NCI-H1436 treated with DMSO at 0.1 percent for 48 hours (cell line): ENCODE data around the gene SBF1.
"Not testable (repeated sequence)": the region's sequence is repeated elsewhere in the genome, so short reads cannot be mapped to it uniquely, and the experiment has no call there.

Experiments used
- DNase-seq: peaks from one replicate; lab custom pipeline; 2025; lab: John Stamatoyannopoulos, UW

SBF1 gene, protein sequence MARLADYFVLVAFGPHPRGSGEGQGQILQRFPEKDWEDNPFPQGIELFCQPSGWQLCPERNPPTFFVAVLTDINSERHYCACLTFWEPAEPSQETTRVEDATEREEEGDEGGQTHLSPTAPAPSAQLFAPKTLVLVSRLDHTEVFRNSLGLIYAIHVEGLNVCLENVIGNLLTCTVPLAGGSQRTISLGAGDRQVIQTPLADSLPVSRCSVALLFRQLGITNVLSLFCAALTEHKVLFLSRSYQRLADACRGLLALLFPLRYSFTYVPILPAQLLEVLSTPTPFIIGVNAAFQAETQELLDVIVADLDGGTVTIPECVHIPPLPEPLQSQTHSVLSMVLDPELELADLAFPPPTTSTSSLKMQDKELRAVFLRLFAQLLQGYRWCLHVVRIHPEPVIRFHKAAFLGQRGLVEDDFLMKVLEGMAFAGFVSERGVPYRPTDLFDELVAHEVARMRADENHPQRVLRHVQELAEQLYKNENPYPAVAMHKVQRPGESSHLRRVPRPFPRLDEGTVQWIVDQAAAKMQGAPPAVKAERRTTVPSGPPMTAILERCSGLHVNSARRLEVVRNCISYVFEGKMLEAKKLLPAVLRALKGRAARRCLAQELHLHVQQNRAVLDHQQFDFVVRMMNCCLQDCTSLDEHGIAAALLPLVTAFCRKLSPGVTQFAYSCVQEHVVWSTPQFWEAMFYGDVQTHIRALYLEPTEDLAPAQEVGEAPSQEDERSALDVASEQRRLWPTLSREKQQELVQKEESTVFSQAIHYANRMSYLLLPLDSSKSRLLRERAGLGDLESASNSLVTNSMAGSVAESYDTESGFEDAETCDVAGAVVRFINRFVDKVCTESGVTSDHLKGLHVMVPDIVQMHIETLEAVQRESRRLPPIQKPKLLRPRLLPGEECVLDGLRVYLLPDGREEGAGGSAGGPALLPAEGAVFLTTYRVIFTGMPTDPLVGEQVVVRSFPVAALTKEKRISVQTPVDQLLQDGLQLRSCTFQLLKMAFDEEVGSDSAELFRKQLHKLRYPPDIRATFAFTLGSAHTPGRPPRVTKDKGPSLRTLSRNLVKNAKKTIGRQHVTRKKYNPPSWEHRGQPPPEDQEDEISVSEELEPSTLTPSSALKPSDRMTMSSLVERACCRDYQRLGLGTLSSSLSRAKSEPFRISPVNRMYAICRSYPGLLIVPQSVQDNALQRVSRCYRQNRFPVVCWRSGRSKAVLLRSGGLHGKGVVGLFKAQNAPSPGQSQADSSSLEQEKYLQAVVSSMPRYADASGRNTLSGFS (N-terminal part only)

DNA sequence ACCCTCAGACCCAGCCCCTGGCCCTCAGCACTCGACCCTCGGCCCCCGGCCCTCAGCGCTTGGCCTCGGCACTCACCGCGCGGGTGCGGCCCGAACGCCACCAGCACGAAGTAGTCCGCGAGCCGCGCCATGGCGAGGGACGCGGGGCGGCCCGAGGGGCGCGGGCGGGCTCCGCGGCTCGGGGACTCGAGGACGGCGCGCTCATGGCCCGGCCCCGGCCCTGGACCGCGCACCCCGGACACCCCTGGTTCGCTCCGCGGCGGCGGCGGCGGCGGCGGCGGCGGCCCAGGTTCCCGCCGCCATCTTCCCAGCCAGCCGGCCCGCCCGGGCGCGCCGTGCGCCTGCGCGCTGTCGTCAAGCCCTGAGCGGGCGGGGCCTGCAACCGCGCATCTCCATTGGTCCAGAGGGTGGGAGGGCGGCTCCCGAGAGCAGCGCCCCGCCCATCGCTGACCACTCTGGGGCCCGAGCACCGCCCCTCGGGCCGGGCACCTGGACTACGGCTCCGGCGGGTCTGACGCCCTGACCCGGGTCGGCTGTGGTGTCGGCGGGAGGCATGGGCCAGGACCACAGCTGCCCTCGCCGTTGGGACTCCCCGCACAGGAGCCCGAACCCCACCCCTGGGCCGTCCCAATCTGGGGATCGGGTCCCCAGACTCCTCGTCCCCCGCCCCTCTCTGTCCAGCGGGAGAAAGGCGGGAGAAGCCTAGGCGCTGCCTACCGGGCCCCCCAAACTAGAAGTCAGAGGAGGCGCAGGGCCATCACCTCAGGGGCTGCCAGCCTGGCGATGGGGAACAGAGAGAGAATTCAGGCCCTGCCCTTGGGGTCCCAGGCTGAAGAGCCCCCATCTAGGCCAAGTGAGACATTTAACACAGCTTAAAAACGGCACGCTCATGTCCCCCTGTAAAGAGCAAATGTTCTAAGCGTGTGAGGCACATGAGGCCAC lies at the start of gene SBF1:
SBF1 (minus strand) TSS at position 326 of the 942 bp plus-strand sequence; CDS start at position 131, 195 bp downstream.
- DNase-seq = no peak

DNA sequence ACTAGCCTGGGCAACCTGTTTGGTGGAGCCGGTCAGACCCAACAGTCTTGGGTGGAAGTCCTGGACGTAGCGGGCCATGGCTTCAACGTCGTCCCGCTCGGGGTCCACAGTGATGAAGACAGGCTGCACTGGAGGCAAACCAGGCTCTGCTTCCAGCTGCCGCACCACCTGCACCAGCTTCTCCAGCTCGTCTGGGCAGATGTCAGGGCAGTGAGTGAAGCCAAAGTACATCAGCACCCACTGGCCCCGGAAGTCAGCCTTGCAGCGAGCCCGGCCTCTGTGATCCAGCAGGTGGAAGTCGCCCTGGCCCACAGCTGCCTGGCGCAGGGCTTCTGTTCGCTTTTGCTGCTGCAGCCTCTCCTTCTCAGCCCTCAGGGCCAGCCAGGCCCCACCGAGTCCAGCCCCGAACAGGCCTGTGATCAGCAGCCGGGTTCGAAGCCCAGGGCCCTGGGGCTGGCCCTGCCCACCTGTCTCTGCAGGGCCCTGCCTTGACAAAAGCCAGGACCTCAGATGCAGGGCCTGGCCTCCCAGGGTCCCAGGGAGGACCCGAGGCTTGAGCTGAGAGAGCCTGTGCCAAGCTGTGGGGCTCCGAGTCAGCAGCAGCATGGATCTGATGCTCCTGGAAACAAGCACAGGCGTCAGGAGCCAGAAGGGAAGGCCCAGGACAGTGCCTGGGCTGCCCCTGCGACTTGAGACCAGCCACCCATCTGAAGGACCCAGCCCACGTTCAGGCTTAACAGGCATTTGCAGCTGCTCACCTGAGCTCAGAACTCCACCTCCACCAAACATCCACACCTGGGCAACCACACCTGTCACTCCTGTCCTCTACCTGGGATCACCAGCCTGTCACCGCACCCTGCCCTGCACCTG lies 49.2 kb upstream of the SBF1 start:
- DNase-seq = no peak

DNA sequence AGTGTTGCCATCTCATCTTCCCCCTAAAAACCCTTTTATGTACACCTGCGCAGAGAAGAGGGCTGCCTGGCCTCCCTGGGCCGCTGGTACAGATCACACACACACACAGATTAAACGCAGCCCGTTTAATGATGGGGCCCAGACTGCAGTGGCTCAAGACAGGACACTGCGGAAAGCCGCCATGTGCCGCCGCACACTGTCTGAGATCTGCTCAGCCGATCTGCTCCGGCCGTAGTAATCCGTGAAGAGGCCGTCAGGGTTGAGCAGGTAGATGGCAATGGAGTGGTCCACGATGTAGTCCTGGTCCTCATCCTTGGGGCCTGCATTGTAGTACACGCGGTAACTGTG lies 48.6 kb upstream of the SBF1 start:
- DNase-seq = no peak

DNA sequence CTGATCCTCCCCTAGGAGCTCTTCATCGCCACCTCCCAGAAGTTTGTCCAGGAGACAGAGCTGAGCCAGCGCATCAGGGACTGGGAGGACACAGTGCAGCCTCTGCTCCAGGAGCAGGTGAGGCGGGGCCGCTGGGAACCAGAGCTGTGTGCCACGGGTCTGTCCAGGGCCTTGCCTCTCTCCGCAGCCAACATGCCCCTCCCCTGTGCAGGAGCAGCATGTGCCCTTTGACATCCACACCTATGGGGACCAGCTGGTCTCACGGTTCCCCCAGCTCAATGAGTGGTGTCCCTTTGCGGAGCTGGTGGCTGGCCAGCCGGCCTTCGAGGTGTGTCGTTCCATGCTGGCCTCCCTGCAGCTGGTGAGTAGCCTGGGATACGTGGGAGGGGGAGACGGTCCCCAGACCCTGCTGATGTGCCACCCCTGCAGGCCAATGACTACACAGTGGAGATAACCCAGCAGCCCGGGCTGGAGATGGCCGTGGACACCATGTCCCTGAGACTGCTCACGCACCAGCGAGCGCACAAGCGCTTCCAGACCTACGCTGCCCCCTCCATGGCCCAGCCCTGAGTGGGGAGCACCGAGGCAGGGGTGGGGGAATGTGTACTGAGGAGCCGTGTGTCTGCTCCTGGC lies 48.1 kb upstream of the SBF1 start:
- no peak for DNase-seq

DNA sequence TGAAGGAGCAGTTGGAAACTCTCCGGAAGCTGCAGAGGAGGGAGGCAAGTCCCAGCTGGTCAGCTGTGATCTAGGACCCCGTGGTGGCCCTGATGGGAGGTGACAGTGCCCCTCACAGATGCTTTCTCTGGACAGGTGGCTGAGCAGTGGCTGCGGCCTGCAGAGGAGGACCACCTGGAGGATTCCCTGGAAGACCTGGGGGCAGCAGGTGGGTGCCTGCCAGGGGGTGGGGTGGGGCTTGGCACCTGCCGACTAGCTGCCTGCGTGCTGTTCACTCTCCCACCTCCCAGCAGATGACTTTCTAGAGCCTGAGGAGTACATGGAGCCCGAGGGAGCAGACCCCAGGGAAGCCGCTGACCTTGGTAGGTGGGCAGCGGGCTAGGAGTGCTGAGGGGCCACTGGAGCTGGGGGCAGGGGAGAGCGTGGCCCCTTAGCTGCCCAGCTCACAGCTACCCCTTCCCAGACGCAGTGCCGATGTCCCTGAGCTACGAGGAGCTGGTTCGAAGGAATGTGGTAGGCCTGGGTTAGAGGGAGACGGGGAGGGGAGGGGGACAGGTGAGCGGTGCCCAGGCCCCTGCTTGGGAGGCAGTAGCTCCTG lies 47.5 kb upstream of the SBF1 start:
- no peak for DNase-seq

DNA sequence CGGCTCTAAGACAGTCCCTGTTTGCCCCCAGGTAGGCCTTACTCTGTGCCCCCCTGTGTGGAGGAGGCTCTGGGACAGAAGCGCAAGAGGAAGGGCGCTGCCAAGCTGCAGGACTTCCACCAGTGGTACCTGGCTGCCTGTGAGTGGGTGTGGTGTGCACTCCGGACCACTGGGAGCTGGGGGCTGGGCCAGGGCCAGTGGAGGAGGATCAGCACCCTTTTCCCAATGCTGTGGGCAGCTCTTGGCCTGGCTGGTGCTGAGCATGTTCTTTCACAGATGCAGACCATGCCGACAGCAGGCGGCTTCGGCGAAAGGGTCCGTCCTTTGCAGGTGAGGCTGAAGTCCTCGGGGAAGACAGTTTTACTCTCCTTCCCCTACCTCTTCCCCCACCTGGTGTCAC lies 46.9 kb upstream of the SBF1 start:
- no peak for DNase-seq

DNA sequence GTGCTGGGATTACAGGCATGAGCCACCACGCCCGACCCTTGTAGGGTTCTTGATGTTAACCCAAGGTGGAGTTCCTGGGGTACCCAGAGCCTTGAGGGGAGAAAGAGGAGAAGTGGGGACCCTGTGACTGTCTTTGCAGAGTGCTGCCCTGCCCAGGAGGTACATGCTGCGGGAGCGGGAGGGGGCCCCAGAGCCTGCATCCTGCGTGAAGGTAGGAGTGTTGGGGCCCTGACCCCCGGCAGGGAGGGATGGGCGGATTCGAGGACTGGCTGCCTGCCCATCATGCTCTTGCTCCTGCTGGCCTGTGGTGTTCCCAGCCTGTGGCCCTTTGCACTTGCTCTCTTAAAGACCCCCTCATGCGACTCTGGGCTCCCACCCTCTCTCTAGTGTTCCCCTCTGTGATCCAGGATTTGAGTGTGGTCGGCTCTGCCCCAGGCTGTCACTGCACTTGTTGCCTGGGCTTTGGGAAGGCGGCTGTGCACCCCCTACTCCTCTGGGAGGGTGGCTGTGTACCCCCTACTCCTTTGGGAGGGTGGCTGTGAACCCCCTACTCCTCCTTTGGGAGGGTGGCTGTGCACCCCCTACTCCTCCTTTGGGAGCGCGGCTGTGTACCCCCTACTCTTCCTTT lies 46.1 kb upstream of the SBF1 start:
- DNase-seq = no peak

DNA sequence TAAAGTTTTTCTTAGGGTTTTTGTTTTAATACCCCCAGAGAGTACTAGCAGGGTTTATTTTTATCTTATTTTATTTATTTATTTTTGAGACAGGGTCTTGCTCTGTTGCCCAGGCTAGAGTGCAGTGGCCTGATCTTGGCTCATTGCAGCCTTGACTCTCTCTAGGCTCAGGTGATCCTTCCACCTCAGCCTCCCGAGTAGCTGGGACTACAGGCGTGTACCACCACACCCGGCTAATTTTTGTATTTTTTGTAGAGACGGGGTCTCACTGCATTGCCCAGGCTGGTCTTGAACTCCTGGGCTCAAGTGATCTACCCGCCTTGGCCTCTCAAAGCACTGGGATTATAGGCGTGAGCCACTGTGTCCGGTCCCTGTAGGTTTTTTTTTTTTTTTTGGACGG lies 45.3 kb upstream of the SBF1 start:
- not testable (repeated sequence) for DNase-seq

DNA sequence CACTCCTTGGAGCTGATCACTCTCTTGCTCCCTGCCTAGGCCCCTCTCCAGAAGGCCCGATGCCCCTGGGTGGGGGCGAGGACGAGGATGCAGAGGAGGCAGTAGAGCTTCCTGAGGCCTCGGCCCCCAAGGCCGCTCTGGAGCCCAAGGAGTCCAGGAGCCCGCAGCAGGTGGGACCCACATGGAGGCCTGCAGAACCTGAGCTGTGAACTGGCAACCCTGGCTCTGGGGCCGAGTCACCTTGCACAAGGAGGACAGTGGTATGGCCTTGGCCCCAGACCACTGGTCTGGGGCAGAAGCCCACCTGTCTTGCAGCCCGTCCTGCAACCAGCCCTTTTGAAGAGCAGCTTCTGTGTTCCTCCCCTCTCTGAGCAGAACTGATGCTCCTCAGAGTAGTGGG lies 44.3 kb upstream of the SBF1 start:
- DNase-seq = no peak

DNA sequence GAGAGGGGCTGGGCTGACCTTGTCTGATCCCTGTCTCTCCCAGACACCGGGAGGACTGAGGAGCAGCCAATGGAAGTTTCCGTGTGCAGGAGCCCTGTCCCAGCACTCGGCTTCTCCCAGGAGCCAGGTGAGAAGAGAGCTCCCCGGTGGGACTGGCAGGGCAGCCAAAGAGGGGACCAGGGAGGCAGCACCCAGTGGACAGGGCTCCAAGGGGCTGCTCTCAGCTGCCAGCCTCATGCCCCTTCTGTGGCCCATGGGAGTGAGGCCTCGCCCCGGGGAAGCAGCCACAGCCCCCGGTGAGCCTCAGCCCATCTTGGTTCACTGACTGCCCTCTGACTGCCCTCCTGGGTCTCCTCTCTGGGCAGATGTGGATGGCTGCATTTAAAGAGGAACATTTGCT lies 43.8 kb upstream of the SBF1 start:
- DNase-seq = no peak

DNA sequence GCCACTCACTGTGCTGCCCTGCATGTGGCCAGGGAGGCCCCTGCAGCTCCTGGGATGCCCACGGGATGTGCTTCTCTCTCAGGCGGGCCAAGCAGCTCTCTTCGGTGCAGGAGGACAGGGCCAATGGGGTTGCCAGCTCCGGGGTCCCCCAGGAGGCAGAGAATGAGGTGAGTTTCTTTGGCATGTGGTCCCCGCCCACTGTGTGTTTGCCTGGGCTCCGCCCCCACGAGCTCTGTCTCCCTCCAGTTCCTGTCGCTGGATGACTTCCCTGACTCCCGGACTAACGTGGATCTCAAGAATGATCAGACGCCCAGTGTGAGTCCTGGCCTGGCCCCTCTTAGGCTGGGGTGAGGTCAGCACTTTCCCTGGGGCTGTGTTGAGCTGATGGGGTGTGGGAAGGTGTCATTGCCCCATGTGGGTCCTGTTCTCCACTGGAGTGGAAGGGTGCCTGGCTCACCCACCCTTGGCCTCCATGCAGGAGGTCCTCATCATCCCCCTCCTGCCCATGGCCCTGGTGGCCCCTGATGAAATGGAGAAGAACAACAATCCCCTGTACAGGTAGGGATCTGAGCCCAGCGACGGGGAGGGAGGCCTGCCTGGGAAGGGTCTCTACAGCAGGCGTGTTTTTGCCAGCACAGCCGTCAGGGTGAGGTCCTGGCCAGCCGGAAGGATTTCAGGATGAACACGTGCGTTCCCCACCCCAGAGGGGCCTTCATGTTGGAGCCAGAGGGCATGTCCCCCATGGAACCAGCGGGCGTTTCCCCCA lies 42.8 kb upstream of the SBF1 start:
- no peak for DNase-seq

DNA sequence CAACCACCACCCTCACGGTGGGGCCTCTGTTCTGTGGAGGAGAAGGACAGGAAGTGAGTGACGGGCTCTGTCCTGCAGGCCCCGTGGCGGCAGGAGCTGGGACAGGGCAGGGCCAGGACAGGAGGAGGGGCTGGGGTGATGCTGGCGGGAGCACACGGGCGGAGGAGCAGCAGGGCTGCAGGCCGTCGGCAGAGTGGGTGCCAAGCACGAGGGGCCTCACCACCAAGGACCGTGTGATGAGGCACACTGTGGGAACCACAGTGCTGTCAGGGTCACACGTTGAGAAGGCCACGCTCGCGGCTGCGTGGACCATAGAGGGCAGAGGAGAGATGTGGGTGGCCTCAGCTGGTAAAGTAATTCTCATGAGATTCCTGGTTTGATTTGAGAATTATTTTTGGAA lies 42.1 kb upstream of the SBF1 start:
- DNase-seq = no peak

DNA sequence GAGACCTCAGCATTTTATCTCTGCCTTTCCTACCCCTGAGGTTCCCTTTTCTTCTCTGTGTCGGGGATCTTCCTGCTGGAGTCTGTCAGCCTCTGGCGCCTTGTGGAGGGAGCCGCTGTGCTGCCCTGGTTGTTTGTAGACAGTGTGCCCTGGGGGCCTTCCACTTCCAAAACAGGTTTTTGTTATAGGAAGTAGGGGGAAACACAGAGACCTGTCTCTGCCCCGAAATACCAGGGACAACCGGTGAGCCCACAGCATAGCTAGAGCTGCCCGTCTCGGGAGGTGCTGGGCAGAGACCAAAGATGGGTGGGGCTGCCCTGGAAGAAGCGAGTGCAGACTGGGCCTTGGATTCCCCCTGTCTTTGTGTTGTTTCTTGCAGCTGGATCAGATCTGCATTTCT lies 41.2 kb upstream of the SBF1 start:
- DNase-seq = no peak

DNA sequence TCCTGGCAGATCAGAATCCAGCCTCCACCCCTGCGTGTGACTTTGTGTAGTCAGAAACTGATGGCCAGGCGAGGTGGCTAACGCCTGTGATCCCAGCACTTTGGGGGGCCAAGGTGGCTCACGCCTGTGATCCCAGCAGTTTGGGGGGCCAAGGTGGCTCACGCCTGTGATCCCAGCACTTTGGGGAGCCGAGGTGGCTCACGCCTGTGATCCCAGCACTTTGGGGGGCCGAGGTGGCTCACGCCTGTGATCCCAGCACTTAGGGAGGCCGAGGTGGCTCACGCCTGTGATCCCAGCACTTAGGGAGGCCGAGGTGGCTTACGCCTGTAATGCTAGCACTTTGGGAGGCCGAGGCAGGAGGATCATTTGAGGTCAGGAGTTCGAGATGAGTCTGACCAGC lies 38.3 kb upstream of the SBF1 start:
- no peak for DNase-seq

DNA sequence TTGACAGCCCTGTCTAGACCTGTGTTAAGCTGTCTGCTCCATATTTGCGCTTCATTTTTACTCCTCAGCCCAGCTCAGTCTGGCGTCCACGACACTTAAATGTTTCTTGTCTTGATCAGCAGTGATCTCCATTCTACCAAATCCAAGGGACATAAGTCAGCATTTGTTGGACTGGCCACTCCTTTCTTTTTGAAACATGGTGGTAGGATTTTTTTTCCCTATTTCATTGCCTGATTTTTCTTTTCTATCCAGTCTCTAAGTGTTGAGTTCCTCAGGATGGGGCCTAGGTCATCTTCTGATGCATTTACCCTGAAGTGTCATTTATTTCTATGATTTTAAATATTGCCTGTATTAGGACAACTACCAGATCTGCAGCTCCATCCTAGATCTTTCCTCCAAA lies 34.1 kb upstream of the SBF1 start:
- no peak for DNase-seq

DNA sequence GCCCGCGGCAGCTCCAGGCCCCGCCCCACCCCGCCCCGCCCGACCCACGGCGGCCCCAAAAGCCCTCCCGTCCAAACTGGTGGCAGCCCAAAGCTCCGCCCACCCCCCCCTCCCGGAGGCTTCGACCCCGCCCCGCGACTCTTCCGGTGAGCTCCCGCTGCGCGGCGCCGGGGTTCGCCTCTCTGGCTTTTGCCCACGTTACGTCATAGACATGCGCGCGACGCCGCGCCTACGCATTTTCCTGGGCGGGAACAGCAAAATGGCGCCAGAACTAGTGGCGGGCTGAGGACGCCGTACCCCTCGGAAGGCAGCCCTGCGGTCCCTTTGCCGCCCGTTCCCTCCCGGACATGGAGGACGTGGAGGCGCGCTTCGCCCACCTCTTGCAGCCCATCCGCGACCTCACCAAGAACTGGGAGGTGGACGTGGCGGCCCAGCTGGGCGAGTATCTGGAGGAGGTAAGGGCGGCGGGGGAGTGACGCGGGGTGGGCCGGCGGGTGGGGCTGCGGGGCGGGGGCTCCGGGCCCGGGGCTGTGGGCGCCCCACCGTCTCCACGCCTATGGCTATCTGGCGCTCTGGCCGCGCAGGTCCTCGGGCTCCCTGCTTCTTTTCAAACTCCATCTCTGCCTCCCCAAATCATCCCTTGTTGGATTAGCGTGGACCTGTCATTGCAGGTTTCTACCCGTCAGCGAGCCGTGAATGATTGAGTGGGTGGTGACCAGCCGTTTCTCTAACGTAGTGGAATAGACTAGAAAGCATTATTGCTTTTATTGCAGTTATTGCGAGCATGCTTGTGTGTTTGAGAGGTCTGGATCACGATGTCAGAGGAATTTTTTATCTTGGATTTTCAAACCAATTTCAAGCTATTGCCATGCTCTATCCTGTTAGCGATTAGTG lies 33.4 kb upstream of the SBF1 start, which contains the start of gene NCAPH2:
NCAPH2 (plus strand) TSS at position 234 of the 894 bp plus-strand sequence; CDS start at position 348, 114 bp downstream.
- peak; percentile 76 for DNase-seq

DNA sequence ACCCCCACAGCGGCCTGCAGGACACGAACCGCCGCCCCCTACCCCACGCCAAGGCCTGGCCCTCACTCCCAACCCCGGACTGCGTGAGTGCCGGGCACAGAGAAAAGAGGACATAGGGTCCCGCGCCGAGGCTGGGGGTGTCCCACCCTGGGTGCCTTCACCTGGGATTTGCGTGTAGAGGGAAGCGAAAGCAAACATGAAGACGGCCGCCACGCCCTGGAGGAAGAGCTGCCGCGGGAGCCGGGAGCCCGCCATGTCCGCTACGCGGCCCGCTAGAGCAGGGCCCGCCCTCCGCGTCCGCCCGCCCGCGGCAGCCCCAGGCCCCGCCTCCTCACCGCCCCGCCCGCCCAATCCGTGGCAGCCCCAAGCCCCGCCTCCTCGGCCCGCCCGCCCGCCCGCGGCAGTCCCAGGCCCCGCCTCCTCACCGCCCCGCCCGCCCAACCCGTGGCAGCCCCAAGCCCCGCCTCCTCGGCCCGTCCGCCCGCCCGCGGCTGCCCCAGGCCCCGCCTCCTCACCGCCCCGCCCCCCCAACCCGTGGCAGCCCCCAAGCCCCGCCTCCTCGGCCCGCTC lies 32.7 kb upstream of the SBF1 start, which contains the start of gene LMF2:
LMF2 (minus strand) TSS at position 282 of the 570 bp plus-strand sequence; CDS start at position 255, 27 bp downstream.
- DNase-seq = no peak
